ENCODE results near the gene VLDLR.

Gene VLDLR

GRCh38 chr9:2664174-2665065 is 42.8 kb downstream of the VLDLR start:
- TF ChIP-seq CTCF (conservative IDR thresholded peaks at IDR 0.05; ENCODE audit: control insufficient read depth, insufficient read depth, low read depth, low read length), result no peak
- no peak for DNase-seq (ENCODE audit: low read depth)
- H3K4me3 ChIP-seq (ENCODE audit: control insufficient read depth, low read depth, low read length), result no peak overlapping the region

- DNase-seq (ENCODE audit: low read depth), result no peak
- no peak overlapping the region for H3K4me3 ChIP-seq (ENCODE audit: control insufficient read depth, low read depth, low read length)
- no peak for TF ChIP-seq CTCF (conservative IDR thresholded peaks at IDR 0.05; ENCODE audit: control insufficient read depth, insufficient read depth, low read depth, low read length)
Measured at GRCh38 chr9:2666569-2666968, 45.0 kb downstream of the VLDLR start.

GRCh38 chr9:2673161-2673560 is 51.6 kb downstream of the VLDLR start:
- TF ChIP-seq CTCF (conservative IDR thresholded peaks at IDR 0.05; ENCODE audit: control insufficient read depth, insufficient read depth, low read depth, low read length), result no peak
- DNase-seq (ENCODE audit: low read depth), result no peak
- no peak overlapping the region for H3K4me3 ChIP-seq (ENCODE audit: control insufficient read depth, low read depth, low read length)

- no peak for TF ChIP-seq CTCF (conservative IDR thresholded peaks at IDR 0.05; ENCODE audit: control insufficient read depth, insufficient read depth, low read depth, low read length)
- H3K4me3 ChIP-seq (ENCODE audit: control insufficient read depth, low read depth, low read length), result no peak overlapping the region
- no peak for DNase-seq (ENCODE audit: low read depth)
Measured at GRCh38 chr9:2674141-2674824, 52.7 kb downstream of the VLDLR start.

GRCh38 chr9:2675834-2676233 is 54.2 kb downstream of the VLDLR start:
- no peak for TF ChIP-seq CTCF (conservative IDR thresholded peaks at IDR 0.05; ENCODE audit: control insufficient read depth, insufficient read depth, low read depth, low read length)
- DNase-seq (ENCODE audit: low read depth), result no peak
- H3K4me3 ChIP-seq (ENCODE audit: control insufficient read depth, low read depth, low read length), result no peak overlapping the region

- H3K4me3 ChIP-seq (ENCODE audit: control insufficient read depth, low read depth, low read length), result no peak overlapping the region
- DNase-seq (ENCODE audit: low read depth), result no peak
- no peak for TF ChIP-seq CTCF (conservative IDR thresholded peaks at IDR 0.05; ENCODE audit: control insufficient read depth, insufficient read depth, low read depth, low read length)
Measured at GRCh38 chr9:2676466-2676865, 54.9 kb downstream of the VLDLR start.

All from fibroblast of mammary gland (primary cell).